Colonic mucosa (tissue), 4 donors: Measurements from ENCODE around the gene CDX2. TPM values are rescaled to one million over a fixed set of nuclear protein-coding genes. Genes with fewer than 3 reads are reported as not detected.

Experiments
- DNase-seq: peaks from one replicate; pipeline ENCODE4 v3.0.0-alpha.2; 2020
- H3K27ac ChIP-seq: fragments of 200-600 bp; one replicate; pipeline ENCODE4 v1.8.0; 2021
- H3K27me3 ChIP-seq: fragments of 200-600 bp; one replicate; pipeline ENCODE4 v1.8.0; 2021
- H3K36me3 ChIP-seq: fragments of 200-600 bp; one replicate; pipeline ENCODE4 v1.8.0; 2021
- H3K4me1 ChIP-seq: fragments of 200-600 bp; one replicate; pipeline ENCODE4 v1.8.0; 2021; ENCODE audit warnings: mild to moderate bottlenecking
- H3K4me3 ChIP-seq: fragments of 200-600 bp; one replicate; pipeline ENCODE4 v1.8.0; 2021
- H3K9ac ChIP-seq, 2 donors: one replicate each; pipeline ENCODE4 v1.7.0; 2013; ENCODE audit warnings: control low read depth in 2 of 2, low read depth in 2 of 2, low read length in 2 of 2
- H3K9me3 ChIP-seq: fragments of 200-600 bp; one replicate; pipeline ENCODE4 v1.8.0; 2021
- CTCF ChIP-seq: fragments of 200-600 bp; IDR thresholded peaks from one replicate; pipeline ENCODE4 v1.8.0; 2022; ENCODE audit warnings: antibody characterized with exemption, mild to moderate bottlenecking
- intact Hi-C: fragments of 100-400 bp; cut with DNase I; formaldehyde crosslinking; loops from one replicate; pipeline ENCODE4 v1.14.1; 2022
- total RNA-seq, 2 donors: library from RNA; stranded (reverse); fragmentation: NEBNext Ultra II Directional in 1 of 2; extraction: Animal tissue kit (Norgen Biotek cat#: 25700) in 1 of 2; gene quantifications; one replicate each; pipeline ENCODE4 v1.2.1, GENCODE V29; 2021
- donor health status: healthy.
- donor health status: DM: no; HTN: no; CAD: no.
- donor health status: DM: no; HTN: no; CAD: no.

Gene CDX2
- total RNA-seq, 2 donors from 2014 or later: 271 to 391 TPM

GRCh38 chr13:27925220-27925991 is 43.7 kb downstream of the CDX2 start:
- peaks cover 97% of the 10 kb centered on the region for H3K27me3 ChIP-seq
- no peak overlapping the region for H3K4me3 ChIP-seq
- H3K9me3 ChIP-seq: no peaks in the 10 kb centered on the region
- intact Hi-C loops: no loop called here
- H3K36me3 ChIP-seq: no peaks in the 10 kb centered on the region
- DNase-seq: no peak
- no peak overlapping the region for H3K27ac ChIP-seq
- peaks cover 8% of the 10 kb centered on the region for H3K4me1 ChIP-seq
- no peak overlapping the region for H3K9ac ChIP-seq
- no peak for TF ChIP-seq CTCF

- intact Hi-C loops: no loop called here
- peaks cover 12% of the 10 kb centered on the region for H3K4me1 ChIP-seq
- H3K27me3 ChIP-seq: peaks cover 98% of the 10 kb centered on the region
- no peak overlapping the region for H3K4me3 ChIP-seq
- no peaks in the 10 kb centered on the region for H3K9me3 ChIP-seq
- H3K36me3 ChIP-seq: no peaks in the 10 kb centered on the region
- no peak for TF ChIP-seq CTCF
- H3K9ac ChIP-seq: no peak overlapping the region
- no peak for DNase-seq
- H3K27ac ChIP-seq: no peak overlapping the region
Observed at GRCh38 chr13:27924529-27925141, 44.5 kb downstream of the CDX2 start.

GRCh38 chr13:27923794-27924528 is 45.2 kb downstream of the CDX2 start:
- peaks cover 98% of the 10 kb centered on the region for H3K27me3 ChIP-seq
- H3K27ac ChIP-seq: no peak overlapping the region
- no peak overlapping the region for H3K9ac ChIP-seq
- intact Hi-C loops: no loop called here
- no peak overlapping the region for H3K4me3 ChIP-seq
- no peaks in the 10 kb centered on the region for H3K36me3 ChIP-seq
- peaks cover 12% of the 10 kb centered on the region for H3K4me1 ChIP-seq
- TF ChIP-seq CTCF: no peak
- H3K9me3 ChIP-seq: no peaks in the 10 kb centered on the region
- no peak for DNase-seq

GRCh38 chr13:27922883-27923612 is 46.1 kb downstream of the CDX2 start:
- no peak for DNase-seq
- no peak for TF ChIP-seq CTCF
- Histone ChIP-seq H3K9me3 (no peaks in the 10 kb centered on the region), H3K9ac (no peak overlapping the region), H3K36me3 (no peaks in the 10 kb centered on the region), H3K27me3 (peaks cover 98% of the 10 kb centered on the region), H3K4me3 (no peak overlapping the region), H3K4me1 (peaks cover 12% of the 10 kb centered on the region), H3K27ac (no peak overlapping the region)
- intact Hi-C loops: no loop called here
